Stimulated activated CD4-positive, alpha-beta T cell treated with anti-CD3 and anti-CD28 coated beads, Interleukin-2, amount 100 ng/mL, for 24 hours (primary cell): ENCODE results near the gene ZNF516.

Experiments used
- DNase-seq, 2 donors: peaks; one replicate each; pipeline ENCODE4 v3.0.0-alpha.2; 2020

Gene ZNF516

GRCh38 chr18:76455003-76455676, 39.9 kb downstream of the ZNF516 start:
- no peak for DNase-seq

GRCh38 chr18:76454418-76454817, 40.6 kb downstream of the ZNF516 start:
- DNase-seq, result no peak

- no peak for DNase-seq
Measured at GRCh38 chr18:76453932-76454331, 41.1 kb downstream of the ZNF516 start.

- DNase-seq, result no peak
Measured at GRCh38 chr18:76453057-76453561, 41.9 kb downstream of the ZNF516 start.

GRCh38 chr18:76452357-76452756, 42.7 kb downstream of the ZNF516 start:
- no peak for DNase-seq

- no peak for DNase-seq
Measured at GRCh38 chr18:76451396-76452331, 43.4 kb downstream of the ZNF516 start.

- peak in 1 of 2 donors; percentile 33 for DNase-seq
Measured at GRCh38 chr18:76450452-76451395, 44.3 kb downstream of the ZNF516 start.

GRCh38 chr18:76449111-76449453, 46.0 kb downstream of the ZNF516 start:
- no peak for DNase-seq

- peak in 1 of 2 donors; percentile 3 for DNase-seq
Measured at GRCh38 chr18:76448256-76449110, 46.6 kb downstream of the ZNF516 start.

GRCh38 chr18:76447258-76447890, 47.7 kb downstream of the ZNF516 start:
- DNase-seq, result no peak

GRCh38 chr18:76446321-76447257, 48.5 kb downstream of the ZNF516 start:
- no peak for DNase-seq

- DNase-seq, result no peak
Measured at GRCh38 chr18:76445741-76446232, 49.3 kb downstream of the ZNF516 start.

GRCh38 chr18:76445275-76445674, 49.8 kb downstream of the ZNF516 start:
- no peak for DNase-seq

GRCh38 chr18:76444446-76445105, 50.5 kb downstream of the ZNF516 start:
- no peak for DNase-seq

- no peak for DNase-seq
Measured at GRCh38 chr18:76443519-76444445, 51.3 kb downstream of the ZNF516 start.

GRCh38 chr18:76442413-76443171, 52.5 kb downstream of the ZNF516 start:
- no peak for DNase-seq

- no peak for DNase-seq
Measured at GRCh38 chr18:76441668-76442412, 53.2 kb downstream of the ZNF516 start.
